Esophagus muscularis mucosa (tissue), 4 donors: ENCODE data around the gene SPAG17. TPM values are rescaled to one million over a fixed set of nuclear protein-coding genes. Genes with fewer than 3 reads are reported as not detected.

Experiments
- DNase-seq: peaks from one replicate; pipeline ENCODE4 v3.0.0-alpha.2; 2017; ENCODE audit errors: extremely low spot score
- H3K27ac ChIP-seq, 4 donors: fragments of 200-600 bp; sonication (generic); replicated peaks in 1 of 4; 1 replicate in 3 of 4; 2 replicates in 1 of 4; pipeline ENCODE4 v1.5.1; 2016 to 2019; ENCODE audit warnings: mild to moderate bottlenecking in 1 of 4
- H3K27me3 ChIP-seq, 4 donors: fragments of 200-600 bp; sonication (generic); one replicate each; pipeline versions ENCODE4 v1.5.1 to v1.6.0; 2016 to 2019
- H3K36me3 ChIP-seq, 4 donors: fragments of 200-600 bp; sonication (generic); one replicate each; pipeline ENCODE4 v1.5.1; 2016 to 2019
- H3K4me1 ChIP-seq, 4 donors: fragments of 200-600 bp; sonication (generic); one replicate each; pipeline ENCODE4 v1.5.1; 2016 to 2019
- H3K4me3 ChIP-seq, 4 donors: fragments of 200-600 bp; sonication (generic); 1 replicate in 2 of 4; 2 replicates in 2 of 4; pipeline ENCODE4 v1.5.1; 2016 to 2019; ENCODE audit warnings: mild to moderate bottlenecking in 4 of 4, moderate library complexity in 1 of 4
- H3K9me3 ChIP-seq, 4 donors: fragments of 200-600 bp; sonication (generic); 1 replicate in 3 of 4; 2 replicates in 1 of 4; pipeline ENCODE4 v1.5.1; 2016 to 2019
- CTCF ChIP-seq, 3 experiments: fragments of 200-600 bp in 2 of 3; fragments of 450-650 bp in 1 of 3; sonication (generic) in 2 of 3; IDR thresholded peaks; one replicate each; pipeline ENCODE4 v1.5.1; 2017 to 2019; ENCODE audit warnings: antibody characterized with exemption in 3 of 3, mild to moderate bottlenecking in 2 of 3, moderate library complexity in 1 of 3
- EP300 ChIP-seq: sonication (generic); formaldehyde crosslinking; IDR thresholded peaks from one replicate; pipeline ENCODE4 v1.6.1; 2017; ENCODE audit warnings: antibody characterized with exemption
- POLR2A ChIP-seq: fragments of 450-650 bp; IDR thresholded peaks from one replicate; pipeline ENCODE4 v1.6.1; 2017; ENCODE audit warnings: antibody characterized with exemption, moderate library complexity, mild to moderate bottlenecking, low read depth
- POLR2AphosphoS5 ChIP-seq, 2 donors: sonication (generic); formaldehyde crosslinking; IDR thresholded peaks; one replicate each; pipeline ENCODE4 v1.6.1; 2017; ENCODE audit warnings: antibody characterized with exemption in 2 of 2
- WGBS: methylation state at CpG from one replicate; pipeline ENCODE4 v1.1.5; 2018; 5-methylcytosine and 5-hydroxymethylcytosine counted together
- intact Hi-C: fragments of 100-400 bp; cut with DNase I; formaldehyde crosslinking; loops from one replicate; pipeline ENCODE4 v1.15.1; 2023
- total RNA-seq, 4 donors: library from RNA; depleted of rRNA; stranded (reverse); fragments of >200 nt; gene quantifications; one replicate each; pipeline versions ENCODE4 v1.1.0 to v1.2.1, GENCODE V29; 2016

Gene SPAG17
- total RNA-seq, 4 donors from 2014 or later = 0.17 to 0.23 TPM; not detected in 2

GRCh38 chr1:118190561-118190960, 5.5 kb upstream of the SPAG17 start:
- Histone ChIP-seq H3K36me3 (no peaks in the 10 kb centered on the region), H3K9me3 (peaks cover 0 to 5% (median 2%) of the 10 kb centered on the region in 4 donors), H3K27ac (no peak overlapping the region), H3K27me3 (no peaks in the 10 kb centered on the region), H3K4me1 (peaks cover 0 to 1% (median under 1%) of the 10 kb centered on the region in 4 donors), H3K4me3 (no peak overlapping the region)
- DNase-seq = no peak
- TF ChIP-seq CTCF (IDR thresholded peaks at IDR 0.05) = no peak
- 59% methylated on average over 1 of the region's 1 CpG for WGBS
- intact Hi-C loops = no loop called here

GRCh38 chr1:118189564-118189963, 4.5 kb upstream of the SPAG17 start:
- intact Hi-C loops = no loop called here
- Histone ChIP-seq H3K36me3 (no peaks in the 10 kb centered on the region), H3K4me3 (no peak overlapping the region), H3K27me3 (no peaks in the 10 kb centered on the region), H3K9me3 (peaks cover 0 to 5% (median 2%) of the 10 kb centered on the region in 4 donors), H3K4me1 (peaks cover 0 to 11% (median 9%) of the 10 kb centered on the region in 4 donors), H3K27ac (no peak overlapping the region)
- 28% methylated on average over 2 of the region's 2 CpGs for WGBS
- no peak for DNase-seq
- TF ChIP-seq EP300 (no peak), POLR2A (no peak), CTCF (IDR thresholded peaks at IDR 0.05) (no peak), POLR2AphosphoS5 (IDR thresholded peaks at IDR 0.05) (no peak)

GRCh38 chr1:118188411-118188810, 3.4 kb upstream of the SPAG17 start:
- WGBS = 63% methylated on average over 1 of the region's 1 CpG
- H3K4me3 ChIP-seq = no peak overlapping the region
- intact Hi-C loops = no loop called here
- no peak overlapping the region for H3K27ac ChIP-seq
- TF ChIP-seq POLR2AphosphoS5 (IDR thresholded peaks at IDR 0.05) = no peak
- TF ChIP-seq EP300 = no peak
- peaks cover 0 to 12% (median 10%) of the 10 kb centered on the region in 4 donors for H3K4me1 ChIP-seq
- DNase-seq = no peak
- no peaks in the 10 kb centered on the region for H3K36me3 ChIP-seq
- H3K9me3 ChIP-seq = peaks cover 0 to 5% (median 2%) of the 10 kb centered on the region in 4 donors
- H3K27me3 ChIP-seq = no peaks in the 10 kb centered on the region

GRCh38 chr1:118186026-118186425, 998 bp upstream of the SPAG17 start:
- DNase-seq = no peak
- H3K27ac ChIP-seq = no peak overlapping the region
- H3K9me3 ChIP-seq = no peaks in the 10 kb centered on the region
- no peak overlapping the region for H3K4me3 ChIP-seq
- WGBS = 98% methylated on average over 4 of the region's 4 CpGs
- H3K4me1 ChIP-seq = peaks cover 0 to 12% (median 10%) of the 10 kb centered on the region in 4 donors
- no peaks in the 10 kb centered on the region for H3K36me3 ChIP-seq
- H3K27me3 ChIP-seq = no peaks in the 10 kb centered on the region
- TF ChIP-seq POLR2AphosphoS5 (IDR thresholded peaks at IDR 0.05) (no peak), POLR2A (no peak), EP300 (no peak), CTCF (IDR thresholded peaks at IDR 0.05) (no peak)
- intact Hi-C loops = no loop called here

- no peaks in the 10 kb centered on the region for H3K9me3 ChIP-seq
- no peak for DNase-seq
- 58% methylated on average over 10 of the region's 11 CpGs for WGBS
- intact Hi-C loops = no loop called here
- no peaks in the 10 kb centered on the region for H3K27me3 ChIP-seq
- peaks cover 0 to 12% (median 10%) of the 10 kb centered on the region in 4 donors for H3K4me1 ChIP-seq
- no peak overlapping the region for H3K27ac ChIP-seq
- H3K36me3 ChIP-seq = no peaks in the 10 kb centered on the region
- H3K4me3 ChIP-seq = peak overlapping the region; percentile 42 to 54 (median 50)
- no peak for TF ChIP-seq POLR2A
- TF ChIP-seq CTCF (IDR thresholded peaks at IDR 0.05) = no peak
- no peak for TF ChIP-seq POLR2AphosphoS5 (IDR thresholded peaks at IDR 0.05)
- no peak for TF ChIP-seq EP300
Observed at GRCh38 chr1:118184739-118185083, 317 bp downstream of the SPAG17 start.
